ENCODE results near the gene MSRB3. TPM values are rescaled to one million over a fixed set of nuclear protein-coding genes. Genes with fewer than 3 reads are reported as not detected.

Gene MSRB3
- total RNA-seq, 3 donors from 2014 or later = 35.0 to 59.8 (median 51.8) TPM

DNA sequence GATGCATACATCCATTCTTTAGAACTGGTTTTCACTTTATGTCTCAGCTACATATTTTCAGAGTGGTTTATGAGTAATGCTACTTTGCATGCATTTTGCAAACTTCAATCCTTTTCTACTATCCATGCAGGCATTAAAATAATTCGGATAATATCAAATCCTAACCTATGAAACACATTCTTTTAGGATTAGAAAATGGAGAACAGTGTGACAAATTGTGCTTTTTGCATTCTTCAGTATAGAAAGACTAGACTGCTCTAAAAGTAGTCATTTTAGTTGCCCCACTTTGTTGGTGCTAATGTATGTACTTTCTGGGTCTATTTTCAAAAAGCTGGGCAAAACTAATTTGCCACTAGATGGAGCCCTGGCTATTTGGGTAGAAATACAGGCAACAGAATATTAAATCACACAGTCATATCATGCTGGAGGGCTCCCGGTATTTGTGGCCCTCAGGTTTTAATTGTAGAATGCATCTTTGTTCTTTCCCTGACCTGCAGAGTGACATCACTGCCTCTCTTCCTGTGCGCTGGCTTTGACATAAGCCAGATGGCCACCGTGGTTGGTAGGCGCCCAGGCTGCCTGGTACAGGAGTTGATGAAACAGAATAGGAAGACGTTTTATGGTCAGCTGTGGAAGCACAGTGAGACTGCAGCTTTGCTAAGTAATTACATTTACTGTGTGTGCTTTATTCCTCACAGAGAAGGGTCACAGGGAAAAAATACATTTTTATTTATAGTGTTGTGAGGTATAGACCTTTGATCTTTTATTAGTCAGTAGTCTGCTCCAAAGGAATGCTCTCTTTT is 28.1 kb downstream of the MSRB3 start:
- Histone ChIP-seq H3K27me3 (no peaks in the 10 kb centered on the region), H3K4me3 (no peak overlapping the region), H3K9me3 (no peaks in the 10 kb centered on the region), H3K4me1 (no peaks in the 10 kb centered on the region), H3K36me3 (no peaks in the 10 kb centered on the region), H3K27ac (no peak overlapping the region)
- no peak for DNase-seq (ENCODE audit: low spot score in 2 of 2)
- no peak for TF ChIP-seq POLR2AphosphoS5 (IDR thresholded peaks at IDR 0.05)
- TF ChIP-seq, protein P1, sequence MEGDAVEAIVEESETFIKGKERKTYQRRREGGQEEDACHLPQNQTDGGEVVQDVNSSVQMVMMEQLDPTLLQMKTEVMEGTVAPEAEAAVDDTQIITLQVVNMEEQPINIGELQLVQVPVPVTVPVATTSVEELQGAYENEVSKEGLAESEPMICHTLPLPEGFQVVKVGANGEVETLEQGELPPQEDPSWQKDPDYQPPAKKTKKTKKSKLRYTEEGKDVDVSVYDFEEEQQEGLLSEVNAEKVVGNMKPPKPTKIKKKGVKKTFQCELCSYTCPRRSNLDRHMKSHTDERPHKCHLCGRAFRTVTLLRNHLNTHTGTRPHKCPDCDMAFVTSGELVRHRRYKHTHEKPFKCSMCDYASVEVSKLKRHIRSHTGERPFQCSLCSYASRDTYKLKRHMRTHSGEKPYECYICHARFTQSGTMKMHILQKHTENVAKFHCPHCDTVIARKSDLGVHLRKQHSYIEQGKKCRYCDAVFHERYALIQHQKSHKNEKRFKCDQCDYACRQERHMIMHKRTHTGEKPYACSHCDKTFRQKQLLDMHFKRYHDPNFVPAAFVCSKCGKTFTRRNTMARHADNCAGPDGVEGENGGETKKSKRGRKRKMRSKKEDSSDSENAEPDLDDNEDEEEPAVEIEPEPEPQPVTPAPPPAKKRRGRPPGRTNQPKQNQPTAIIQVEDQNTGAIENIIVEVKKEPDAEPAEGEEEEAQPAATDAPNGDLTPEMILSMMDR (IDR thresholded peaks at IDR 0.05) = no peak
- TF ChIP-seq POLR2A (IDR thresholded peaks at IDR 0.05) = no peak
- intact Hi-C loops (cut with DNase I; ENCODE audit: low total_unique reads) = no loop called here

DNA sequence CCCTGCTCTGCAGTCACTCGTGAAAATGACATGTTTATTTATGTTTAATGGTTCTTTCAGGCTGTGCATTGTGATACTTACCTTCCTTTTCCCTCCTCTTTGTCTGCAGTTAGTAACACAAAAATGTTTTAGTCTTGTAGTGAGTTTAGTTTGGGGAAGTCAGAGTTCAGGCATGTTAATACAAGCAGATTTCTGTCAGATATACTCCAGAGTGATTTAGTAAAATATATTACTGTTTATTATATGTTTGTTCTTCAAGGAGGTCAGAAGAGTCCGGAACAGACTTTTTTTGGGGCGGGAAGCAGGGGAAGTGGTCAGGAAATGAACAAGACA is 28.7 kb downstream of the MSRB3 start:
- H3K36me3 ChIP-seq = no peaks in the 10 kb centered on the region
- H3K4me1 ChIP-seq = no peaks in the 10 kb centered on the region
- intact Hi-C loops (cut with DNase I; ENCODE audit: low total_unique reads) = no loop called here
- no peaks in the 10 kb centered on the region for H3K9me3 ChIP-seq
- no peak overlapping the region for H3K4me3 ChIP-seq
- TF ChIP-seq POLR2A (IDR thresholded peaks at IDR 0.05) (no peak), POLR2AphosphoS5 (IDR thresholded peaks at IDR 0.05) (no peak)
- H3K27ac ChIP-seq = no peak overlapping the region
- no peaks in the 10 kb centered on the region for H3K27me3 ChIP-seq
- no peak for DNase-seq (ENCODE audit: low spot score in 2 of 2)

DNA sequence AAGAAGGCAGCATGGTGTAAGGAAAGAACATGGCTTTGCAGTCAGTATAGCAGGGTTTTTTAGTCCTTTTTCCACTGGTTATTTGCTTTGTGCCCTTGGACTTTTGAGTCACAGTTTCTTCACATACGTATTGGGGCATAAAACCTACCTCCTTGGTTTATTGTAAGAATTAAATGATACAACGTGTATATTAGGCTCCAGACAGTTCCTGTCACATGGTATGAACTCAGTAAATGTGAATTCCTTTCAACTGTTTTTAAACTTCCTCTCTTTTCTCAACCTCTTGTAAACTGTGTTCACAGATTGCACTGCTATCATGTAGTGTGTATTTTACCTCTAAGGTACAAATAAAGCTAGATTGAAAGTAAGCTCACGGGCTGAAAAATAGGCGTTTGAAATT is 29.5 kb downstream of the MSRB3 start:
- Histone ChIP-seq H3K4me1 (no peaks in the 10 kb centered on the region), H3K27me3 (no peaks in the 10 kb centered on the region), H3K27ac (no peak overlapping the region), H3K9me3 (no peaks in the 10 kb centered on the region), H3K36me3 (no peaks in the 10 kb centered on the region), H3K4me3 (no peak overlapping the region)
- intact Hi-C loops (cut with DNase I; ENCODE audit: low total_unique reads) = no loop called here
- TF ChIP-seq, protein P1 (IDR thresholded peaks at IDR 0.05) = no peak
- TF ChIP-seq POLR2A (IDR thresholded peaks at IDR 0.05) (no peak), POLR2AphosphoS5 (IDR thresholded peaks at IDR 0.05) (no peak)
- DNase-seq (ENCODE audit: low spot score in 2 of 2) = no peak

DNA sequence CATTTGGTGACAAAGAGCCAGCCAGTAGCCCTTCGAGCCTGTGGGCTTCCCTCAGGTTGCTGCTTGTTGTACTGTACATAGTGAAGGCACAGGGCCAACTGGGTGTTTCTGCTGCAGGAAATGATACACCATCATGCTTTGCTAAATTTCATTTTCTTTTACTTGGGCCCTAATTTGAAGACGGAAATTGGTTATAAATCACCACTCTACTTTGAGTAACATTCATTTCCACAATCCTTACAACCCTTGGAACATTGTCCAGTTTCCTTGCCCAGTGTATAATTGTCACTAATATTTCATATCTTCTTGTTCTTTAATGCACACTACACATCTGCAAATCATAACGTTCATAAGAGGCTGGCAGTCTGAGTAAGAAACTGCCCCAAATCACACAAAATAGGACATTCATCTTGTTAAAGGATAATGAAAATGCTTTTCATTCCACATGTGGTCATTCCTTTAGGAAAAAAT is 30.2 kb downstream of the MSRB3 start:
- TF ChIP-seq POLR2AphosphoS5 (IDR thresholded peaks at IDR 0.05) (no peak), POLR2A (IDR thresholded peaks at IDR 0.05) (no peak)
- TF ChIP-seq, protein P1 (IDR thresholded peaks at IDR 0.05) = no peak
- Histone ChIP-seq H3K4me3 (no peak overlapping the region), H3K36me3 (no peaks in the 10 kb centered on the region), H3K9me3 (no peaks in the 10 kb centered on the region), H3K27ac (no peak overlapping the region), H3K27me3 (no peaks in the 10 kb centered on the region), H3K4me1 (no peaks in the 10 kb centered on the region)
- DNase-seq (ENCODE audit: low spot score in 2 of 2) = no peak
- intact Hi-C loops (cut with DNase I; ENCODE audit: low total_unique reads) = no loop called here

DNA sequence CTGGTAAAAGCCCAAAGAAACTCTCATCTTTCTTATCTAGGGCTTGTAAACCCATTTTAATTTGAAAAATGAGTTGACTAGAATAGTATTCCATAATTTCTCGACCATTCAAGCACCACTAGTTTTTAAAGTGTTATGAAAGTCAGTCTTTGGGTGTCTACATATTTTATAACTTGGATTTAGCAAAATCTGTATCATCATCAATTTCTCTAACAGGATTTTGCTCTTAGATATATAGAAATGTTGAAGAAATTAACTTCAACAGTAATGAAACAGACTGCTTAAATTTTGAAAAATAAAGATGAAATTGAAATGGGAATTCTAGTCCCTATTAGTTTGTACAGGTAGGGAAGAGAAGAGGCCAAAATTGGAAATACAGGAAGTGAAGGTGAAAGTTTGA is 32.8 kb downstream of the MSRB3 start:
- TF ChIP-seq, protein P1 (IDR thresholded peaks at IDR 0.05) = no peak
- TF ChIP-seq POLR2AphosphoS5 (IDR thresholded peaks at IDR 0.05) (no peak), POLR2A (IDR thresholded peaks at IDR 0.05) (no peak)
- DNase-seq (ENCODE audit: low spot score in 2 of 2) = no peak
- H3K27me3 ChIP-seq = no peaks in the 10 kb centered on the region
- no peak overlapping the region for H3K4me3 ChIP-seq
- H3K9me3 ChIP-seq = no peaks in the 10 kb centered on the region
- no peaks in the 10 kb centered on the region for H3K36me3 ChIP-seq
- intact Hi-C loops (cut with DNase I; ENCODE audit: low total_unique reads) = no loop called here
- H3K27ac ChIP-seq = no peak overlapping the region
- no peaks in the 10 kb centered on the region for H3K4me1 ChIP-seq

Data from breast epithelium (tissue), 4 donors.